ENCODE data around the gene FAM193A. TPM values are rescaled to one million over a fixed set of nuclear protein-coding genes. Genes with fewer than 3 reads are reported as not detected.

The FAM193A gene
- total RNA-seq, 1 donor from 2014 or later: 28.9 TPM

GRCh38 chr4:2492970-2493369, 43.5 kb upstream of the FAM193A start:
- Histone ChIP-seq H3K4me1 (peaks cover 24% of the 10 kb centered on the region), H3K4me3 (no peak overlapping the region), H3K27me3 (no peaks in the 10 kb centered on the region), H3K9me3 (no peaks in the 10 kb centered on the region), H3K27ac (no peak overlapping the region), H3K36me3 (peaks cover 56% of the 10 kb centered on the region)
- no peak for DNase-seq
- ATAC-seq: no peak
- intact Hi-C loops (cut with DNase I): no loop called here
- no peak for TF ChIP-seq CTCF (IDR thresholded peaks at IDR 0.05)

- no peak overlapping the region for H3K27ac ChIP-seq
- ATAC-seq (no peak), DNase-seq (no peak)
Measured at GRCh38 chr4:2494992-2495391, 41.5 kb upstream of the FAM193A start.

GRCh38 chr4:2497324-2497723, 39.1 kb upstream of the FAM193A start:
- DNase-seq (no peak), ATAC-seq (no peak)
- no peak for TF ChIP-seq CTCF (IDR thresholded peaks at IDR 0.05)
- Histone ChIP-seq H3K9me3 (no peaks in the 10 kb centered on the region), H3K36me3 (peaks cover 72% of the 10 kb centered on the region), H3K4me1 (peaks cover 7% of the 10 kb centered on the region), H3K27me3 (no peaks in the 10 kb centered on the region), H3K27ac (no peak overlapping the region), H3K4me3 (no peak overlapping the region)
- intact Hi-C loops (cut with DNase I): no loop called here

More at GRCh38 chr4:2494992-2495391, 41.5 kb upstream of the FAM193A start:
- H3K9me3 ChIP-seq: no peaks in the 10 kb centered on the region
- H3K4me1 ChIP-seq: peaks cover 12% of the 10 kb centered on the region
- H3K36me3 ChIP-seq: peaks cover 69% of the 10 kb centered on the region
- TF ChIP-seq CTCF (IDR thresholded peaks at IDR 0.05): no peak
- H3K4me3 ChIP-seq: no peak overlapping the region
- intact Hi-C loops (cut with DNase I): no loop called here
- H3K27me3 ChIP-seq: no peaks in the 10 kb centered on the region

GRCh38 chr4:2497931-2498330, 38.5 kb upstream of the FAM193A start:
- no peak for TF ChIP-seq CTCF (IDR thresholded peaks at IDR 0.05)
- intact Hi-C loops (cut with DNase I): no loop called here
- H3K4me1 ChIP-seq: peaks cover 7% of the 10 kb centered on the region
- DNase-seq (no peak), ATAC-seq (peak; percentile 84)
- H3K27me3 ChIP-seq: no peaks in the 10 kb centered on the region
- H3K36me3 ChIP-seq: peaks cover 74% of the 10 kb centered on the region
- H3K9me3 ChIP-seq: no peaks in the 10 kb centered on the region
- no peak overlapping the region for H3K27ac ChIP-seq
- no peak overlapping the region for H3K4me3 ChIP-seq

- ATAC-seq (no peak), DNase-seq (no peak)
- Histone ChIP-seq H3K27me3 (no peaks in the 10 kb centered on the region), H3K36me3 (peaks cover 83% of the 10 kb centered on the region), H3K27ac (no peak overlapping the region), H3K4me1 (peaks cover 7% of the 10 kb centered on the region), H3K4me3 (no peak overlapping the region), H3K9me3 (no peaks in the 10 kb centered on the region)
- TF ChIP-seq CTCF (IDR thresholded peaks at IDR 0.05): no peak
- intact Hi-C loops (cut with DNase I): no loop called here
Measured at GRCh38 chr4:2500547-2500946, 35.9 kb upstream of the FAM193A start.

GRCh38 chr4:2501034-2501594, 35.3 kb upstream of the FAM193A start:
- H3K4me3 ChIP-seq: no peak overlapping the region
- no peaks in the 10 kb centered on the region for H3K9me3 ChIP-seq
- H3K36me3 ChIP-seq: peaks cover 79% of the 10 kb centered on the region
- H3K4me1 ChIP-seq: peaks cover 6% of the 10 kb centered on the region
- no peak overlapping the region for H3K27ac ChIP-seq
- ATAC-seq (no peak), DNase-seq (no peak)
- TF ChIP-seq CTCF (IDR thresholded peaks at IDR 0.05): no peak
- no peaks in the 10 kb centered on the region for H3K27me3 ChIP-seq
- intact Hi-C loops (cut with DNase I): no loop called here

Measured in upper lobe of right lung (tissue), 1 donor.